Rectal smooth muscle tissue (tissue), 1 donor: ENCODE measurements around the gene GHR.
A peak's percentile ranks its signal among the peaks of the same experiment; 100 is the strongest.

Experiments
- H3K27ac ChIP-seq: one replicate; pipeline ENCODE4 v1.7.0; 2013; ENCODE audit warnings: low read depth, low read length, inconsistent platforms
- H3K27me3 ChIP-seq: one replicate; pipeline ENCODE4 v1.7.0; 2013; ENCODE audit warnings: low read length; ENCODE audit not compliant: control insufficient read depth, insufficient read depth
- H3K36me3 ChIP-seq: one replicate; pipeline ENCODE4 v1.7.0; 2013; ENCODE audit warnings: low read length; ENCODE audit not compliant: control insufficient read depth, insufficient read depth
- H3K4me1 ChIP-seq: one replicate; pipeline ENCODE4 v1.7.0; 2013; ENCODE audit warnings: low read length; ENCODE audit not compliant: control insufficient read depth, insufficient read depth
- H3K4me3 ChIP-seq: one replicate; pipeline ENCODE4 v1.7.0; 2013; ENCODE audit warnings: low read length
- H3K9ac ChIP-seq: one replicate; pipeline ENCODE4 v1.7.0; 2013; ENCODE audit warnings: low read length

Gene GHR

GRCh38 chr5:42419294-42419693 lies 3.9 kb upstream of the GHR start:
- Histone ChIP-seq H3K36me3 (no peaks in the 10 kb centered on the region), H3K27me3 (no peaks in the 10 kb centered on the region), H3K4me1 (peaks cover 10% of the 10 kb centered on the region), H3K27ac (no peak overlapping the region), H3K4me3 (no peak overlapping the region), H3K9ac (no peak overlapping the region)

- H3K4me1 ChIP-seq: peaks cover 10% of the 10 kb centered on the region
- H3K27me3 ChIP-seq: no peaks in the 10 kb centered on the region
- no peaks in the 10 kb centered on the region for H3K36me3 ChIP-seq
- peak overlapping the region; percentile 80 for H3K27ac ChIP-seq
- H3K4me3 ChIP-seq: peak overlapping the region; percentile 79
- H3K9ac ChIP-seq: no peak overlapping the region
Observed at GRCh38 chr5:42422656-42423280, 471 bp upstream of the GHR start.

- Histone ChIP-seq H3K4me3 (peak overlapping the region; percentile 5), H3K36me3 (no peaks in the 10 kb centered on the region), H3K4me1 (peaks cover 13% of the 10 kb centered on the region), H3K9ac (no peak overlapping the region), H3K27ac (no peak overlapping the region), H3K27me3 (no peaks in the 10 kb centered on the region)
Observed at GRCh38 chr5:42426016-42426415, 2.8 kb downstream of the GHR start.

GRCh38 chr5:42429694-42430093 lies 6.5 kb downstream of the GHR start:
- Histone ChIP-seq H3K9ac (no peak overlapping the region), H3K4me1 (peaks cover 3% of the 10 kb centered on the region), H3K36me3 (no peaks in the 10 kb centered on the region), H3K27me3 (no peaks in the 10 kb centered on the region), H3K27ac (no peak overlapping the region), H3K4me3 (no peak overlapping the region)

- Histone ChIP-seq H3K9ac (no peak overlapping the region), H3K4me3 (no peak overlapping the region), H3K4me1 (peaks cover 3% of the 10 kb centered on the region), H3K36me3 (no peaks in the 10 kb centered on the region), H3K27ac (no peak overlapping the region), H3K27me3 (no peaks in the 10 kb centered on the region)
Observed at GRCh38 chr5:42434047-42434724, 10.9 kb downstream of the GHR start.

GRCh38 chr5:42436051-42436450 lies 12.8 kb downstream of the GHR start:
- Histone ChIP-seq H3K27me3 (no peaks in the 10 kb centered on the region), H3K4me1 (no peaks in the 10 kb centered on the region), H3K9ac (no peak overlapping the region), H3K4me3 (no peak overlapping the region), H3K36me3 (no peaks in the 10 kb centered on the region), H3K27ac (no peak overlapping the region)

- Histone ChIP-seq H3K27me3 (no peaks in the 10 kb centered on the region), H3K36me3 (no peaks in the 10 kb centered on the region), H3K4me1 (no peaks in the 10 kb centered on the region), H3K4me3 (no peak overlapping the region), H3K27ac (no peak overlapping the region), H3K9ac (no peak overlapping the region)
Observed at GRCh38 chr5:42454216-42454995, 31.2 kb downstream of the GHR start.

- Histone ChIP-seq H3K9ac (no peak overlapping the region), H3K4me3 (no peak overlapping the region), H3K36me3 (no peaks in the 10 kb centered on the region), H3K27ac (no peak overlapping the region), H3K27me3 (no peaks in the 10 kb centered on the region), H3K4me1 (no peaks in the 10 kb centered on the region)
Observed at GRCh38 chr5:42461033-42461432, 37.8 kb downstream of the GHR start.

- Histone ChIP-seq H3K36me3 (no peaks in the 10 kb centered on the region), H3K27ac (no peak overlapping the region), H3K4me1 (no peaks in the 10 kb centered on the region), H3K4me3 (no peak overlapping the region), H3K9ac (no peak overlapping the region), H3K27me3 (no peaks in the 10 kb centered on the region)
Observed at GRCh38 chr5:42461507-42461906, 38.3 kb downstream of the GHR start.

GRCh38 chr5:42462083-42462482 lies 38.8 kb downstream of the GHR start:
- Histone ChIP-seq H3K27me3 (no peaks in the 10 kb centered on the region), H3K36me3 (no peaks in the 10 kb centered on the region), H3K4me3 (no peak overlapping the region), H3K9ac (no peak overlapping the region), H3K4me1 (no peaks in the 10 kb centered on the region), H3K27ac (no peak overlapping the region)

- Histone ChIP-seq H3K9ac (no peak overlapping the region), H3K27me3 (no peaks in the 10 kb centered on the region), H3K4me3 (no peak overlapping the region), H3K36me3 (no peaks in the 10 kb centered on the region), H3K4me1 (no peaks in the 10 kb centered on the region), H3K27ac (no peak overlapping the region)
Observed at GRCh38 chr5:42467572-42467971, 44.3 kb downstream of the GHR start.

GRCh38 chr5:42467981-42468524 lies 44.8 kb downstream of the GHR start:
- H3K27ac ChIP-seq: no peak overlapping the region
- no peak overlapping the region for H3K9ac ChIP-seq
- no peak overlapping the region for H3K4me3 ChIP-seq
- H3K4me1 ChIP-seq: no peaks in the 10 kb centered on the region
- no peaks in the 10 kb centered on the region for H3K27me3 ChIP-seq
- no peaks in the 10 kb centered on the region for H3K36me3 ChIP-seq
